HG03342 (cell line): Measurements from ENCODE around the gene CPHXL.
A peak's percentile ranks its signal among the peaks of the same experiment; 100 is the strongest.

ENCODE experiments used
- ATAC-seq: cut with Tn5 transposase; IDR thresholded peaks from one replicate; pipeline ENCODE4 v1.9.1; 2021; ENCODE audit warnings: mild to moderate bottlenecking, moderate library complexity; ENCODE audit not compliant: unreplicated experiment

Gene CPHXL

GRCh38 chr16:75726390-75726789, at the start of gene CPHXL:
CPHXL (minus strand) TSS chr16:75726490; CDS start chr16:75726442, 48 bp downstream.
- ATAC-seq = no peak

DNA sequence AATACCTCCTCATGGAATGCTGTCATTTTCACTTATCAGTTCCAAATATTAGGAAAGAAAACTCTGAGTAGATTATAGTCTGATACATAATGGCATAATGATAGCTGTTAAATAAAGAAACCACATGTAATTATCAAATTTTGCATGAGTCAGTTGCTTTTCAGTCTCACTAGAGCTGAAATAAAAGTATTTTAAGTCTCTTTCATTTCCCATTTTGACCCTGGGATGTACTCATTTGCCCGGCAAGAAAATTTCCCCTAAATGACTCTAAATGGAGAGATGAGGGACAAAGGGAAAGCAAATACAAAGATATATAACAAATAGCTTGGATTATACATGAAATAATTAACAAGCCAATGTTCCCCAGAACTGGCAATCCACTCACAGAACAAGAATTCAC, 47.9 kb upstream of the CPHXL start:
- no peak for ATAC-seq

GRCh38 chr16:75770051-75770450, 43.8 kb upstream of the CPHXL start:
- no peak for ATAC-seq

GRCh38 chr16:75764154-75764768, 38.0 kb upstream of the CPHXL start:
- peak; percentile 82 for ATAC-seq

GRCh38 chr16:75763204-75763603, 36.9 kb upstream of the CPHXL start:
- ATAC-seq = no peak

DNA sequence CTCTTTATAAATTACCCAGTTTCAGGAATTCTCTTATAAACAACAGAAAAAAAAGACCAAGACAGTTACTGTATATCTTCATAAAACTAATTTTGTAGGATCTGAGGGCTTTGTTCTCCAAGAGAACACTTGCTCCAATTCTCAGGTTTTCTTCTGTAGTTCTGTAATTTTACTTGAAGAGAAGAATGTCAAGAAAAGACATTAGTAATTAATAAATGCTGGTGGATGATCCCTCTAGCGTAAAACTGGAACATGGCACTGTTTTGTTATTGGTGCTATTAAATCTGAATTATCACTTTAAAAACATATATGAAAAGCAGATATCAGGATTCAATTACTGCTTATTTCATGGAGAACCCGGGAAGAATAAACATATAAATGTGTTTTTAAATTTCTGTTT, 36.5 kb upstream of the CPHXL start:
- no peak for ATAC-seq

- peak; percentile 51 for ATAC-seq
Measured at GRCh38 chr16:75761108-75761507, 34.8 kb upstream of the CPHXL start.

- no peak for ATAC-seq
Measured at GRCh38 chr16:75760018-75760519, 33.8 kb upstream of the CPHXL start.

DNA sequence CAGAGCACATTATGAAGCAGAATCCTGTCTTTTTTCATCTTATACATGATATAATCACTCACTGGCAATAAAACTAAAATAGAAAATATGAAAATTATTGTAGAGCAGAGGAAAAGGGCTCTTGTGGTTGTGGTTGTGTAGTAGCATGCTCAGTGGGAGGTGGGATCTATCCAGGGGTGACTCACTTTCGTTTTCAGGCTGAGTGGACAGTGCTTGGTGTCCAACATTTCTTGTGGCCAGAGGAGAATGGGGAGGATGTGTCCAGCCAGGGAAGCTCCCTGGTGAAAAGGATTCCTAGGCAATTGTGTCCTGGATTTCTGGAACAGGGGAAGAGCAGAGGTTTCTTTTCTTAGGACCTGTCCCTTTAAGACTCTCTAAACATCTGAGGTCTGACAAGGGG, 31.9 kb upstream of the CPHXL start:
- peak; percentile 32 for ATAC-seq

- no peak for ATAC-seq
Measured at GRCh38 chr16:75754141-75754540, 27.9 kb upstream of the CPHXL start.

DNA sequence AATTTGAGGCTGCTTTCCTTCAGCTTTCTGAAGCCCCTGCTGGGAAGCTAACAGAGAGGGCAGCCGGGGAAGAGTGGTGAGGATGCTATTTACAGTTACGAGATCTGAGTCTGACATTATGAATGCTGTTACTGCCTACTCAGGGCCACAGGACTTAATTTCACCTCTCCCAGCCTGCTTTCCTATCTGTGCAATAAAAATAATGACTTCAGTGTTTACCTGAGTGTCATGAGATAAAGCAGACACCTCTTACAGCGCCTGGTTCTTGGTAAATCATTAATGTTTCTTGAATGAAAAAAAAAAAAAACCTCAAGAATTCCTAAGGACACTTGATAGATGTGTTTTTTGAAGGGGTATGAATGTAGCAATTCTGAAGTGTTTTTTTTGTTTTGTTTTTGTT, 24.2 kb upstream of the CPHXL start:
- ATAC-seq = no peak

DNA sequence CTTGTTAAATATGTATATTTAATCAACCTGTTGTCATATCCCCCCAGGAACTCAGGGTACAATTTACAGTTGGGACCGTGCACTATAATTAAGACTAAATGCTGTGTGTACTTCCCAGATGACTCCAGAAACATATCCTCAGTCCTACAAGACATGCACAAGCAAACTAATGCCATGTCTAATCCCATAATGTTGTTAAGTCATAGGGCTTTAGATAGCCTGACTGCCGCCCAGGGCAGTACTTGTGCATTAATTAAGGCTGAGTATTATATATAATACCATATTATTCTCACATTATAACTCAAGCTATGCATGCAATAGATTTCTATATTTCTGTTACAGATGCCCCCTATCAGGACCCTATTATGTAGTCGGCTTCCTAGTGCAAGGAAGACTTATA, 20.1 kb upstream of the CPHXL start:
- no peak for ATAC-seq

GRCh38 chr16:75745823-75746222, 19.5 kb upstream of the CPHXL start:
- ATAC-seq = peak; percentile 72

GRCh38 chr16:75745242-75745641, 19.0 kb upstream of the CPHXL start:
- peak; percentile 64 for ATAC-seq

DNA sequence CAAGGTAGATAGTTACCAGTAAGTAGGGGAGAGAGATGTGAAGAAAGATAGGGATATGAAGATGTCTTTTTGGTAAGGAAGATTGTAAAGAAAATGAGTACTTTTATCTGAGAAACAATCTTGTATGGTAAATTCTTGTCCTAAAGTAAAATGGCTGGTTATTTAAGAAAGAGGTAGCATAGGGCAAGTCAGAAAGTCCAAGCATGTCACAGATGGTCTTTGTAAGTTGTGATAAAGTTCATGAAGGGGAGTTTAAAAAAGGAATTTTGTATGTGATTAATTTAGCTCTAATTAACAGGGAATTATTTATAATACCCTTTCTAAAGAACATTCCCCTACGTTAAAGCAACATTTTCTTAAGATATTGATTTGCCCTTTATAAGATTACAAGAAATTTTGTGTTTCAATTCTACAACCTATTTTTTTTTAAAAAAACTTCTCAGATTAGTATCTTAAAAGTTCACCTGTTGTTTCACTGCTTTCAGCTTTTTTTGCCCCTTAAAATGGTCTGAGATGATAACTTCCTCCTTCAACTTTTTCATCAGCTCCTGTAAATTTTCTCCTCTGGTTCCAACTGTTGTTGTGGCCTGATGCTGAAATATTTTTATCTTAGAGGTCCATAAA, 16.2 kb upstream of the CPHXL start:
- ATAC-seq = no peak

DNA sequence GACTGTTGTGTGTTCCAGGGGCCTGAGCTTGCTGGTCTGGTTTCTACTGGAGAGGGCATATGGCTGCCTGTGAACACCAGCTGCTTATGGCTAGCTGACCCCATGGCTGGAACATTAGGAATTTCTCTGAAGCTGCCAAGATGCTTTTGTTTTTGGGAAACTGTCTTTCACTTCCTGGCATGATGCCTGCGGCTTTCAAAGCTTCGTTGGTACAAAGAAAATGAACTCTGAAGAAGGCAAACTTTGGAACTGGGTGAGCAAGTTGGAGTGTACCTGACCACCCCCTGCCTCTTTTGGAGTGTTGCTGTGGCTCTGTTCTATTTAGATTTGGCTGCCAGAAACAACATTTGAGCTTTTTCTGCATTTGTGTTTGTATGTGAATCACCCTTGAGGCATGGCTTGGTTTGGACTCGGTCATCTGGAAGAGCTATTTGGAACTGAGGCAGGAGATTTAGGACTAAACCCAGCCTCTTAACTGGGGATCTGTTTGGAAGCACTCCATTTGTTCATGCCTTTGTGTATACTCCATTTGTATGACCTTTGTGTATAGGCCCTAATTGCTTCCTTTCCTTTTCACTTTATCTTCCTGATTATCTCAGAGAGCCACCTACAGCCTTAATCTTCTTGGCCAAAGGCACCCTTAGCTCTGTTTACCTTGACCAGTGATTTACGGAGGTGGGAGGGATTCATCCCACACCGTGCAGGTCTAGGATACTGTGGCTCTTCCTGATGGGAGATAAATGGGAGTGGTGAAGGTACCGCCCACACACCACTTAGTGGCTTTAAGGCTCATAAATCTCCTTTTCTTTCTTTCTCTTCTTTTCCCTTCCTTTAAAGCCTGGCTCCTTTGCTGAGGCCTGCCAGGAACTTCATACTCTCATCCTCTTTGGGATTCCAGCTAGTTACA, 7.3 kb upstream of the CPHXL start:
- ATAC-seq = no peak

- ATAC-seq = no peak
Measured at GRCh38 chr16:75732871-75733270, 6.6 kb upstream of the CPHXL start.

DNA sequence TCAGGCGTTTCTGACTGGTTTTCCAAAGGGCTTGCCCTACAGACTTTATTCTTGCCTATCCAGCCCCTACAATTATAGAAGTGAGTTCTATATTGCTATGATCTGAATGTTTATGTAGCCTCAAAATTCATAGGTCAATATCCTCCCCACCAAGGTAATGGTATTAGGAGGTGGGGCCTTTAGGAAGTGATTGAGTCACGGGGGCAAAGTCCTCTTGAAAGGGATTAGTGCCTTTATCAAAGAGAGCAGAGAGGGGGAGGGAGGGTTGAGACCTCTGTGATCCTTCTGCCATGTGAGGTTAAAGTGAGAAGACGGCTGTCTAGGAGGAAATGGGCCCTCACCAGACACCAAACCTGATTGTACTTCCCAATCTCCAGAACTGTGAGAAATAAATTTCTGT, 931 bp upstream of the CPHXL start:
- ATAC-seq = no peak

- ATAC-seq = no peak
Measured at GRCh38 chr16:75718452-75718851, 7.8 kb downstream of the CPHXL start.

DNA sequence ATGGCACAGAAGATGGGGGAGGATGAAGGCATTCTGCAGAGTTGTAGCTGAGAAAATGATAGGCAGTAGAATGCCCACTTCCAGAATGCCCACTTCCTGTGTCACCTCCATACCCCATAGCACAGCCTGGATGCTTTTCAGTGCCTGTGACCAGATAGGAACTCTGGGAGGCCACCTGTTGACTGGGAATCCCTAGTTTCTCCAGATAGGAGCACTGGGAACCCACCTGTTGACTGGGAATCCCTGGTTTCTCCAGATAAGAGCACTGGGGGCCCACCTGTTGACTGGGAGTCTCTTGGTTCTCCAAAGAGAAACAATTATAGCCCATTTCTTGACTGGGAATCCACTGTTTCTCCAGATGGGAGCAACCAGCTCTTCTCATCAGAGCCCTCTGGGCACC, 11.6 kb downstream of the CPHXL start:
- no peak for ATAC-seq

DNA sequence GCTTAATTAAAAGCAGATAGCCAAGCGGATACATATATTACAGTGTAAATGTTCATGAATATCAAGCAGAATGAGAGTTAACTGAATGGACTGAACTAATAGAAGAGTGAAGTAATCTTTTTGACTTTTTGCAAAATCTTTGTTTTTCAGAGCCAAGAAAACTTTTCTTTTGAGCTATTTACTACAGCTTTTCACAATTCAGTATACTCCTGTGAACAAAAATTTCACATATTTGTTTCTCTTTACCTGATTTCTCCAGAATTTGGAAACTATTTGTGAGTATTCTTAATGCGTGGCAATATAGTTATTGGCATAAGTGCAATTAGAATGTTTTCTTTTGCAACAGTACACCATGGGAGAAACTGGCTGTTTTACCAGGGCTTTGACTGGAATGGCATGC, 15.9 kb downstream of the CPHXL start:
- ATAC-seq = no peak

DNA sequence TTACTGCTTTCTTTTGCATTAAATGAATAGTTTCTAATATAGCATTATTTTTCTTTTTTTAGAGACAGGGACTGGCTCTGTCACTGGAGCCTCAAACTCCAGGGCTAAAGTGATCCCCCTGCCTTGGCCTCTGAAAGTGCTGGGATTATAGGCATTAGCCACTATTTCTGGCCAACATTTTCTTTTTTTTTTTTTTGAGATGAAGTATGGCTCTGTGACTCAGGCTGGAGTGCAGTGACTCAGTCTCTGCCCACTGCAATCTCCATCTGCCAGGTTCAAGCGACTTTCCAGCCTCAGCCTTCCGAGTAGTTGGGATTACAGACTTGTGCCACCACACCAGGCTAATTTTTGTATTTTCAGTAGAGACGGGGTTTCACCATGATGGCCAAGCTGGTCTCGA, 23.0 kb downstream of the CPHXL start:
- no peak for ATAC-seq
